H1 (cell line): Measurements from ENCODE around the gene C8B. TPM values are rescaled to one million over a fixed set of nuclear protein-coding genes. Genes with fewer than 3 reads are reported as not detected.

ENCODE experiments used
- CHD7 ChIP-seq: fragments of 300-600 bp; sonication (generic); IDR thresholded peaks from 2 replicates; pipeline ENCODE4 v1.7.1; 2012; ENCODE audit warnings: low read length, moderate library complexity, mild to moderate bottlenecking, inconsistent platforms; ENCODE audit not compliant: insufficient replicate concordance
- EP300 ChIP-seq, 2 experiments: IDR thresholded peaks; 1 replicate in 1 of 2; 2 replicates in 1 of 2; pipeline ENCODE4 v1.6.1; 2011 to 2012; ENCODE audit warnings: low read depth in 2 of 2, low read length in 2 of 2, mild to moderate bottlenecking in 2 of 2, borderline replicate concordance in 1 of 2, inconsistent platforms in 1 of 2, moderate library complexity in 1 of 2
- HDAC2 ChIP-seq, 2 experiments: fragments of 300-600 bp in 1 of 2; sonication (generic) in 1 of 2; IDR thresholded peaks; 2 replicates each; pipeline ENCODE4 v1.6.1; 2011 to 2012; ENCODE audit warnings: low read depth in 2 of 2, low read length in 2 of 2, mild to moderate bottlenecking in 2 of 2, moderate library complexity in 2 of 2, borderline replicate concordance in 1 of 2, inconsistent platforms in 1 of 2
- RXRA ChIP-seq: IDR thresholded peaks from 2 replicates; pipeline ENCODE4 v1.6.1; 2011; ENCODE audit warnings: low read depth, mild to moderate bottlenecking, low read length, moderate library complexity; ENCODE audit not compliant: insufficient read depth
- SAP30 ChIP-seq: fragments of 300-600 bp; sonication (generic); IDR thresholded peaks from 2 replicates; pipeline ENCODE4 v1.7.1; 2012; ENCODE audit warnings: low read length, moderate library complexity, mild to moderate bottlenecking, inconsistent platforms; ENCODE audit not compliant: insufficient read depth, insufficient replicate concordance
- TCF12 ChIP-seq: IDR thresholded peaks from 2 replicates; pipeline ENCODE4 v1.6.1; 2011; ENCODE audit warnings: low read depth, mild to moderate bottlenecking, low read length
- polyA plus RNA-seq, 7 experiments: library from polyadenylated mRNA; depleted of rRNA in 3 of 7; stranded (reverse) in 5 of 7; unstranded in 2 of 7; fragments of >200 nt in 5 of 7; fragments of 200-250 nt in 2 of 7; gene quantifications; 1 replicate in 5 of 7; 2 replicates in 1 of 7; 4 replicates in 1 of 7; pipeline versions ENCODE4 v1.2.1 to v1.2.3, GENCODE V29; 2011 to 2013; ENCODE audit warnings: missing spikeins in 2 of 7, mixed read lengths in 2 of 7
- total RNA-seq: library from RNA; stranded (reverse); fragmentation: NEBNext Ultra II Directional; extraction: Animal tissue kit (Norgen Biotek cat#: 25700); gene quantifications from 2 replicates; pipeline ENCODE4 v1.2.1, GENCODE V29; 2021

The C8B gene
- total and polyA plus RNA-seq, 2 of the 8 experiments (the other 6 are each of a cell fraction or from before 2014, with no cell fraction given): not detected

DNA sequence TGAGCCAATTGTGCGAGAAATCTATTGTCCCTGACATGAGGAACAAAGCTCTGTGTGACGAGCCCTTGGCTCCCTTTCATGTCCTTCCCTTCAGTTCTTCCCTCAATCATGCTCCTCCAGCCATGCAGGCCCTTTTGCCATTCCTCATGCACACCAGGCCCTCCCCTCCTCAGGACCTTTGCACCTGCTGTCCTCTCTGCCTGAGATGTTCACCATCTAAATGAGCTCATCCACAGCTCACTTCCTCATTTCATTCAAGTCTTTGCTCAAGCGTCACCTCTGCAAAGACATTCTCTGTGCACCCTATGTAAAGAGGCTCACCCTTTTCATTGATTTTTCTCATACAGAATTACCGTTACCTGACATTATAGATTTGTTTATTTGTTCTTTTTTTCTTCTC lies 43.7 kb downstream of the C8B start (continued):
- TF ChIP-seq CHD7: no peak
- no peak for TF ChIP-seq RXRA
- TF ChIP-seq SAP30: no peak
- TF ChIP-seq TCF12: no peak
- TF ChIP-seq EP300 (IDR thresholded peaks at IDR 0.05; ENCODE audit: borderline replicate concordance in 1 of 2, low read depth in 2 of 2, low read length in 2 of 2): no peak
- no peak for TF ChIP-seq HDAC2 (IDR thresholded peaks at IDR 0.05; ENCODE audit: borderline replicate concordance in 1 of 2, low read depth in 2 of 2, low read length in 2 of 2)
